K562 (cell line): ENCODE data around the gene PARD3B. TPM values are rescaled to one million over a fixed set of nuclear protein-coding genes. Genes with fewer than 3 reads are reported as not detected.

Source experiments
- ATAC-seq: fragments of 200-7000 bp; cut with Tn5 transposase; 3 replicates; pipeline ENCODE4 v1.9.1; 2020; ENCODE audit warnings: moderate library complexity
- BruUV-seq: library from RNA; stranded (reverse); fragments of 400-500 nt; replicated peaks from 2 replicates; lab custom pipeline; 2021; lab: Mats Ljungman, UMichigan
- CTCF ChIA-PET: fragments of 300-600 bp; formaldehyde crosslinking; extraction: SDS; loops from one replicate; lab custom pipeline; 2021; ENCODE audit warnings: low intra/inter-chr PET ratio; lab: Yijun Ruan, JAX
- POLR2A ChIA-PET: fragments of 300-600, 350-650 bp; sonication (Branson Sonifier 250); formaldehyde crosslinking; extraction: SDS; loops from one replicate; lab custom pipeline; 2021; ENCODE audit warnings: antibody characterized with exemption, inconsistent platforms; lab: Yijun Ruan, JAX
- DNase-seq, 4 experiments: peaks; one replicate each; pipeline versions ENCODE4 v3.0.0 to v3.0.0-alpha.2; 2011 to 2018; ENCODE audit warnings: low spot score in 3 of 4, mixed read lengths in 3 of 4; ENCODE audit errors: extremely low read depth in 1 of 4
- FAIRE-seq: peaks from 2 replicates; lab custom pipeline; 2011; peaks lifted over from hg19 to GRCh38; lab: Jason Lieb, UNC
- H2AFZ ChIP-seq: 2 replicates; pipeline ENCODE4 v1.6.0; 2011; ENCODE audit warnings: low read depth, low read length, control low read depth, inconsistent platforms
- H3K27ac ChIP-seq: fragments of 200-600 bp; 3 replicates; pipeline ENCODE4 v1.8.0; 2011; ENCODE audit warnings: low read depth, mild to moderate bottlenecking, control low read depth, inconsistent platforms, low read length, moderate library complexity, mixed read lengths; ENCODE audit errors: extremely low read depth
- H3K27me3 ChIP-seq, 2 experiments: fragments of 300-600 bp in 1 of 2; 2 replicates in 1 of 2; 3 replicates in 1 of 2; pipeline versions ENCODE4 v1.6.0 to v1.8.0; 2011; ENCODE audit warnings: inconsistent platforms in 2 of 2, low read length in 2 of 2, mild to moderate bottlenecking in 1 of 2, mixed read lengths in 1 of 2, moderate library complexity in 1 of 2; ENCODE audit not compliant: control insufficient read depth in 2 of 2, insufficient read depth in 2 of 2
- H3K36me3 ChIP-seq: fragments of 300-600 bp; 3 replicates; pipeline ENCODE4 v1.8.0; 2011; ENCODE audit warnings: mild to moderate bottlenecking, low read length, inconsistent platforms; ENCODE audit not compliant: control insufficient read depth, insufficient read depth
- H3K4me1 ChIP-seq, 2 experiments: fragments of 200-600 bp in 1 of 2; replicated peaks in 1 of 2; 2 replicates in 1 of 2; 3 replicates in 1 of 2; pipeline versions ENCODE4 v1.5.1 to v1.8.0; 2011; ENCODE audit warnings: inconsistent platforms in 2 of 2, low read length in 2 of 2, mild to moderate bottlenecking in 1 of 2, mixed read lengths in 1 of 2, moderate library complexity in 1 of 2; ENCODE audit not compliant: control insufficient read depth in 2 of 2, insufficient read depth in 2 of 2
- H3K4me2 ChIP-seq: 2 replicates; pipeline ENCODE4 v1.6.1; 2011; ENCODE audit warnings: low read length, control low read depth, inconsistent platforms, mixed read lengths; ENCODE audit not compliant: insufficient read depth
- H3K4me3 ChIP-seq: fragments of 200-600 bp; sonication (generic), shearing (Covaris generic); 2 replicates; pipeline ENCODE4 v1.5.1; 2016; ENCODE audit warnings: control low read depth, inconsistent platforms
- H3K79me2 ChIP-seq: fragments of 200-600 bp; 3 replicates; pipeline ENCODE4 v1.8.0; 2011; ENCODE audit warnings: low read length, inconsistent platforms; ENCODE audit not compliant: control insufficient read depth, insufficient read depth
- H3K9ac ChIP-seq, 2 experiments: 2 replicates each; pipeline versions ENCODE4 v1.6.0 to v1.6.1; 2011; ENCODE audit warnings: low read depth in 2 of 2, low read length in 2 of 2, control low read depth in 1 of 2, inconsistent platforms in 1 of 2, mild to moderate bottlenecking in 1 of 2, mixed read lengths in 1 of 2; ENCODE audit not compliant: insufficient read depth in 1 of 2
- H3K9me1 ChIP-seq: one replicate; pipeline ENCODE4 v1.6.0; 2011; ENCODE audit warnings: inconsistent platforms, mild to moderate bottlenecking, low read length, moderate library complexity; ENCODE audit not compliant: control insufficient read depth, insufficient read depth
- H3K9me3 ChIP-seq: replicated peaks from 2 replicates; pipeline ENCODE4 v1.5.1; 2011; ENCODE audit warnings: low read depth, low read length, inconsistent platforms; ENCODE audit not compliant: control insufficient read depth, insufficient read depth
- H4K20me1 ChIP-seq: replicated peaks from 2 replicates; pipeline ENCODE4 v1.6.1; 2011; ENCODE audit warnings: low read length, inconsistent platforms, mixed read lengths; ENCODE audit not compliant: control insufficient read depth, insufficient read depth
- AFF1 ChIP-seq, 2 experiments: fragments of 450-650 bp; IDR thresholded peaks; 2 replicates each; pipeline ENCODE4 v1.6.1; 2018; ENCODE audit warnings: mild to moderate bottlenecking in 2 of 2, low read depth in 1 of 2; ENCODE audit not compliant: partially characterized antibody in 2 of 2
- CBFA2T3 ChIP-seq: fragments of 450-650 bp; IDR thresholded peaks from 2 replicates; pipeline ENCODE4 v1.6.1; 2017
- CEBPG ChIP-seq, 3 experiments: fragments of 200-800 bp in 1 of 3; sonication (Bioruptor generic) in 1 of 3; sonication (generic) in 1 of 3; formaldehyde crosslinking in 1 of 3; IDR thresholded peaks in 2 of 3; conservative IDR thresholded peaks in 1 of 3; 2 replicates each; pipeline versions ENCODE4 v1.6.1 to v1.8.0; 2016 to 2022; ENCODE audit warnings: missing compliant biosample characterization in 2 of 3, missing genetic modification characterization in 2 of 3, mild to moderate bottlenecking in 1 of 3, missing genetic modification reagents in 1 of 3
- DPF2 ChIP-seq: fragments of 450-650 bp; IDR thresholded peaks from 2 replicates; pipeline ENCODE4 v1.6.1; 2016
- FOSL1 ChIP-seq: fragments of 200-800 bp; sonication (Bioruptor generic); conservative IDR thresholded peaks from 2 replicates; pipeline ENCODE4 v1.6.1; 2016; ENCODE audit warnings: missing genetic modification characterization, missing compliant biosample characterization
- HMBOX1 ChIP-seq: sonication (generic); IDR thresholded peaks from 2 replicates; pipeline ENCODE4 v1.6.1; 2016
- MAFF ChIP-seq: IDR thresholded peaks from 2 replicates; pipeline ENCODE4 v1.6.1; 2012; ENCODE audit warnings: low read length, improper control_type of control experiment
- MAFG ChIP-seq: fragments of 450-650 bp; conservative IDR thresholded peaks from 2 replicates; pipeline ENCODE4 v1.6.1; 2016; ENCODE audit warnings: missing genetic modification characterization, missing compliant biosample characterization
- MITF ChIP-seq: IDR thresholded peaks from 2 replicates; pipeline ENCODE4 v1.6.1; 2014; ENCODE audit warnings: antibody characterized with exemption
- MXD1 ChIP-seq: fragments of 250-450 bp; sonication (Bioruptor Pico); IDR thresholded peaks from 2 replicates; pipeline ENCODE4 v1.8.0; 2021; ENCODE audit warnings: borderline replicate concordance, mild to moderate bottlenecking, moderate library complexity; ENCODE audit not compliant: poor library complexity, severe bottlenecking
- NFE2 ChIP-seq: IDR thresholded peaks from 2 replicates; pipeline ENCODE4 v1.6.1; 2014; ENCODE audit warnings: antibody characterized with exemption, low read depth
- SNAPC5 ChIP-seq: fragments of 250-450 bp; sonication (Bioruptor Pico); IDR thresholded peaks from 2 replicates; pipeline ENCODE4 v1.8.0; 2021; ENCODE audit warnings: moderate library complexity, mild to moderate bottlenecking, inconsistent platforms
- TAF9B ChIP-seq: fragments of 450-650 bp; IDR thresholded peaks from 2 replicates; pipeline ENCODE4 v1.6.1; 2018; ENCODE audit warnings: mild to moderate bottlenecking; ENCODE audit not compliant: partially characterized antibody
- TBL1XR1 ChIP-seq, 2 experiments: IDR thresholded peaks; 2 replicates each; pipeline ENCODE4 v1.6.1; 2012; ENCODE audit warnings: improper control_type of control experiment in 2 of 2, low read length in 2 of 2, mild to moderate bottlenecking in 1 of 2
- WGBS: fragments of 100-300 bp; shearing (Covaris generic); methylation state at CpG from one replicate; pipeline ENCODE4 v1.1.6; 2016; ENCODE audit warnings: low coverage, mixed read lengths; ENCODE audit not compliant: insufficient coverage; ENCODE audit errors: missing lambda C conversion rate; 5-methylcytosine and 5-hydroxymethylcytosine counted together
- in situ Hi-C: fragments of 300-500 bp; cut with MboI; formaldehyde crosslinking; loops from 4 replicates; pipeline ENCODE4 v1.15.0; 2018; ENCODE audit warnings: inconsistent platforms, mixed read lengths
- intact Hi-C: fragments of 100-400 bp; cut with micrococcal nuclease; formaldehyde crosslinking; loops from 2 replicates; pipeline ENCODE4 v1.14.2; 2022
- polyA plus RNA-seq, 8 experiments: library from polyadenylated mRNA; depleted of rRNA in 4 of 8; stranded (reverse) in 5 of 8; unstranded in 3 of 8; fragments of >200 nt; fragmentation: Nextera tagmentation in 2 of 8; fragmentation: Illumina TruSeq in 1 of 8; extraction: Ambion mirVana in 2 of 8; extraction: Trizol in 1 of 8; gene quantifications; 2 replicates each; pipeline versions ENCODE4 v1.2.1 to v1.2.3, GENCODE V29; 2011 to 2014; ENCODE audit warnings: inconsistent platforms in 1 of 8, missing spikeins in 1 of 8
- total RNA-seq, 7 experiments: library from RNA; depleted of rRNA in 6 of 7; stranded (reverse); fragments of >200 nt in 6 of 7; fragmentation: Illumina TruSeq in 2 of 7; extraction: Trizol in 2 of 7; gene quantifications; 2 replicates each; pipeline versions ENCODE4 v1.2.1 to v1.2.3, GENCODE V29; 2011 to 2021; ENCODE audit warnings: low replicate concordance in 1 of 7

The PARD3B gene
- total and polyA plus RNA-seq, 9 of the 15 experiments (the other 6 are each of a cell fraction or from before 2014, with no cell fraction given): 0.15 to 3.0 (median 1.1) TPM

- CTCF ChIA-PET: interaction anchor here (0.9 kb wide), 1 partner anchor 13 kb away, joined by 3 read pairs; no protein-coding TSS in a partner anchor
- WGBS: 0% methylated on average over 4 of the region's 4 CpGs
- no peak for FAIRE-seq
- TF ChIP-seq NFE2 (peak; percentile 55), CEBPG (CRISPR knock-in tag; IDR thresholded peaks at IDR 0.05) (no peak), CEBPG (tag; conservative IDR thresholded peaks at IDR 0.05 in 1 of 2, IDR thresholded peaks at IDR 0.05 in 1 of 2) (no peak), MAFG (0 out of 2 replicates have a peak, but pooled peaks have one; percentile 37), TAF9B (no peak), CBFA2T3 (0 out of 2 replicates have a peak, but pooled peaks have one; percentile 19), SNAPC5 (no peak), DPF2 (0 out of 2 replicates have a peak, but pooled peaks have one; percentile 38), FOSL1 (tag) (peak; percentile 71; the same call in 1 of the 2 replicates), MXD1 (CRISPR knock-in tag) (no peak), AFF1 (IDR thresholded peaks at IDR 0.05; ENCODE audit: low read depth in 1 of 2, partially characterized antibody in 2 of 2) (no peak), TBL1XR1 (IDR thresholded peaks at IDR 0.05; ENCODE audit: low read length in 2 of 2) (no peak), HMBOX1 (peak; percentile 32; the same call in 1 of the 2 replicates), MAFF (peak; percentile 29; the same call in 1 of the 2 replicates), MITF (no peak)
These were observed 160.1 kb downstream of the PARD3B start for GRCh38 chr2:204705243-204705932.

More at GRCh38 chr2:204705243-204705932, 160.1 kb downstream of the PARD3B start:
- H2AFZ ChIP-seq: no peak overlapping the region
- no peak overlapping the region for H3K9ac ChIP-seq
- intact Hi-C loops (no loop called here), in situ Hi-C loops (no loop called here)
- ATAC-seq (peak; percentile 47; the same call in 2 of the 3 replicates), DNase-seq (peak in 2 of 4 experiments; percentile 7 to 8)
- POLR2A ChIA-PET: no interaction called here
- no peaks in the 10 kb centered on the region for H3K79me2 ChIP-seq
- H3K27me3 ChIP-seq: no peaks in the 10 kb centered on the region
- no peaks in the 10 kb centered on the region for H3K9me3 ChIP-seq
- H3K27ac ChIP-seq: no peak overlapping the region
- no peak overlapping the region for H3K4me3 ChIP-seq
- H3K4me2 ChIP-seq: no peak overlapping the region
- no TSS peak for BruUV-seq
- H3K9me1 ChIP-seq: no peaks in the 10 kb centered on the region
- H3K4me1 ChIP-seq: no peaks in the 10 kb centered on the region
- no peaks in the 10 kb centered on the region for H4K20me1 ChIP-seq
- no peaks in the 10 kb centered on the region for H3K36me3 ChIP-seq
